GM19035 (cell line): ENCODE results near the gene UVRAG.

Experiments
- ATAC-seq: cut with Tn5 transposase; IDR thresholded peaks from one replicate; pipeline ENCODE4 v1.9.1; 2021; ENCODE audit not compliant: unreplicated experiment

UVRAG gene

DNA sequence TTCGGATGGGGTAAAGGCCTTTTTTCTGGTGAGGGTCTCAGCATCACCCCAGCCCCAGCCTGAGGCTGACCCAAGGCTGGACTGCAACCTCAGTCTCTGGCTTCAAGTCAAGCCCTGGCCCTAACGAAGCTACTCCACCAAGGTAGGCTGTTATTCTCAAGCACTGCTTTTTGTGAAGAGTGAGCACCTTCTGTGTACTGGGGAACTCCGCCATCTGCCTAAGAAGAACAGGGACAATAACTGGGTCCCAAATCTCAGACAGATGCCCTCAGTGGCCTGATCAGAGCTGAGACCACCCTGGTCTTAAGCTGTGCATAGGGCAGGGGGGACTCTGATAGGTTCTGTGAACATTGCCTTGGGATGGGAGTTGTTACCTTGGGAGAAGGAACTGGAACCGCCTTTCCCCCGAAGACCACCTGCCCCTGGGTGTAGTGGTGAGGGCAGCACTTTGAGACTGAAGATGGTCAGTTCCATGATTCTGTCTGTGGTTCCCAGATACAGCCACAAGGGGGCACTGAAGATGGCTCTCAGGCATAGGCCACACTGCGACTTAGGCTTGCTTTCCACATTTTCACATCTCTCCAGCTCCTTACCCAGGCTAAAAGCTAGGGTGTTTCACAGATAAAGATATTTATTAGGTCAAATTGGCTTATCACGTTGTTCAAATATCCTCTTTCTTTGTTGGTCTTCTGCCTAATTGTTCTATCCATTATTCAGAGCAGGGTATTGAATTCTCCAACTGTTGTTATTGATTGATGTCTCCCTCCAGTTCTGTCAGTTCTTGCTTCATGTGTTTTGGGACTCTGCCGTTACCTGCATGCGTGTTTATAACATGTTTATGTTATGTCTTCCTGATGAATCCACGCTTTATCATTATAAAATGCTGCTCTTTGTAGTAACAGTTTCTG is 11.8 kb upstream of the UVRAG start:
- peak; percentile 84 for ATAC-seq

DNA sequence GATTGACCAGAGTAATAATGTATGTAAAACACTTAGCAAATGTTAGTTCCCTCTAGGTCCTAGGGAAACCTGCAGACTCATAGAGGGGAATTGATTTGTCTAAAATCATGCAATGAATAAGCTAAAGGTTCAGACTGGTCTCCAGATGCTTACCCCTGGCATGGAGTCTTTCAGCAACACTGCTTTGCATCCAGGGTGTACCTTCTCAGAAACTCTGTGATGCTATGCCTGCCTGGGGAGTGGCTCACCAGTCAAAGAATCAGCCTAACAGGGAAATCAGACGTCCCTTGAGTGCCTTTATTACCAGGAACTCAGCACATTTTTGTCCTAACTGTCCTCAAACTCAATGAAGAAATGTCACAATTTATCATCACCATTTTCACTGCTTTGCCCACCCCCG is 5.9 kb upstream of the UVRAG start:
- ATAC-seq, result no peak

DNA sequence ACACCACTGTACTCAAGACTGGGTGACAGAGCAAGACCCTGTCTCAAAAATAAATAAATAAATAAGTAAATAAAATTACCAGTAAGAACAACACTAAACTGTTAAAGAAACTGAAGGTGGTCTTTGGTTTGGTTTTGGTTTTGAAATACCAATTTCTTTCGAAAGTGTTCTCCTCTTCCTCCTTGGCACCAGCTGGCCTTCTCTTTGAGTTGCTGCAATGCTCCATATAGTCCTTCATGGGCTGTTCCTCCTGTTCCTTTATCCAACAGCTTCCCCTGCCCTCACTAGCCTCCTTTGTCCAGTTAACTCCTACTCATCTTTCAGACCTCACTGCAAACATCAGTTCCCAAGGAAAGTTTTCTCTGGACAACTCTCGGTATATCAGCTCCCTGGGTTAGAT is 5.0 kb upstream of the UVRAG start:
- no peak for ATAC-seq

DNA sequence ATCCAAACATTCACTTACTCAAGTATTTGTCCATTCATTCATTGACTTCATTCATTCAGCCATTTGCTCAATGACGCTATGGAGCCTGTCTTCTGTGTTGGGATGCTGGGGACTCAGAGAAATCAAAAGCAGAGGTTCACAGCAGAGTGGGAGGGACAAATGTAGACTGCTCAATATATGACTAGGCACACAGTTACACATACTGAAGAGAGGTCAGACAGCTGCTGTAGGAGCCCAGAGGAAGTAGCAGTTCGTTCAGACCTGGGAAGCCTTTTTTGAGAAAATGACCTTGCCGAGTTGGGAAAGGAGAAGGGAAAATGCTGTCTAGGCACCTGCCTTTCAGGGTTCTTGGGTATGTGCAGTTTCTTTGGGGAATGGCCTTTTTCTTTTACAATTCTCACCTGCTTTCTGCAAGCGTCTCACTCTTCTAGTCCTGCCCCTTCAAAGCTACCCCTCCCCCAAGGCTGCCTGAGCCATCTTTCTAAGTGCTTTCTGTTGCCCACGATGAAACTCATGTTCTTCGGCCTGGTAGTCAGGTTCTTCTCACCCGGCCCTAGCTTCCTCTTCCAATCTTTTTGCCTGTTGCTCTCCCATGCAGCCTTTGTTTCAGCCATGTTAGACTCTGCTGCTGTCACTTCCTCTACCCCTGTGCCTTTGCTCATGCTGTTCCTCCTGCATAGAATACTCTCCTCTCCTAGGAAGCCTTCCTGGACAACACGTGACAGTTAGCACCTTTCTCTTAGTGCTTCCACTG is 4.2 kb upstream of the UVRAG start:
- peak; percentile 16 for ATAC-seq

DNA sequence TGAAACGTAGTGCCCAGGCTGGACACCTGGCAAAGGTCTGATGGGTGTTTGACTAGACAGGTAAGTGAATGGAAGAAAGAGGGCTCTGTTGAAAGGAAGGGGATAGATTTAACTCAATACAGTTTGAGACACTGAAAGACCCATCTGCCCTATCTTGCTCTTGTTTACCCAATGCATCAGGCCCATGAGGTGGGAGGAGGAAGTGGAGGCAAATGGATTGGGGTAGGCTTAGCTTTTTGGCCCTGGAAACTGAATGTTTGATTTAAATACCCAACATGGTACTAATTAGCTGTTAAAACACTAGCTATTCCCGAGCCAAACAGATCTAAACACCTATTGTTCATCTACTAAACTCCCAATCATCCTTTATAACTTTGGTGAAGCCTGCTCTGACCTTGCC is 3.5 kb upstream of the UVRAG start:
- no peak for ATAC-seq

DNA sequence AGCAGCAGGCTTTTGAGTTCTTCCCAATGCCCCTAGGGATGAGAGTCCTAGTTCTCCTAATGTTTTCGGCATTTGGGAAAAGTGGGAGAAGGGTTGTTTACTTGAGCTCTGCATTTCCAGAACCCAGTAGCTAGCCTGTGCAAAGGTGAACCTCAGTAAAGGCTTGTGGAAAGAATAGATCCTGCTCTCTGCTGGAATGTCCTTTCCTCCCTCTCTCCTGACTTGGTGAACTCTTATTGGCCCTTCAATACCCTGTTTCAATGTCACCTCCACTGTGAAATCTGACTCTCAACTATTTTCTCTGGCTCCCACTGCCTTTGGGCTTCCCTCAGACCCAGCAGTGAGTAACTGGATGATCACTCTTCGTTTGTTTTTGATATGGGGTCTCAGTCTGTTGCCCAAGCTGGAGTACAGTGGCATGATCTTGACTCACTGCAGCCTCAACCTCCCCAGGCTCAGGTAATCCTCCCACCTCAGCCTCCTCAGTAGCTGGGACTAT is 2.4 kb upstream of the UVRAG start:
- no peak for ATAC-seq

DNA sequence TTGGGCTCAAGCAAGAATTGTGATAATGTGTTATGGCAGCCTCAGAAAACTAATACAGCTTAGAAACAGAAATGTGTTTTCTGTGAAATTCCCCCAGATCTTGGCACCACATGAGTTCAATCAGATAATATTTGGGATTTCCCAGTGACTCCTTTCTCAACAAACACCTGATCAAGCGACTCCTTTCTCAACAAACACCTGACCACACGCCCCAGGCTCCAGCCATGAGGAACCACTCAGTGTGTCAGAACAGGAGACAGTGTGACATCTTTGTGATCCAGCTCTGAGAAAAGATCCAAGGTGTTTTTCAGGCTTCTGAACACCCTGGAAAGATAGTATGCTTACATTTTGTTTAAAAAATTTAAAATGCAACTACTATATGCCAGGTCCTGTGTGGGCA is 1.9 kb upstream of the UVRAG start:
- ATAC-seq, result no peak

DNA sequence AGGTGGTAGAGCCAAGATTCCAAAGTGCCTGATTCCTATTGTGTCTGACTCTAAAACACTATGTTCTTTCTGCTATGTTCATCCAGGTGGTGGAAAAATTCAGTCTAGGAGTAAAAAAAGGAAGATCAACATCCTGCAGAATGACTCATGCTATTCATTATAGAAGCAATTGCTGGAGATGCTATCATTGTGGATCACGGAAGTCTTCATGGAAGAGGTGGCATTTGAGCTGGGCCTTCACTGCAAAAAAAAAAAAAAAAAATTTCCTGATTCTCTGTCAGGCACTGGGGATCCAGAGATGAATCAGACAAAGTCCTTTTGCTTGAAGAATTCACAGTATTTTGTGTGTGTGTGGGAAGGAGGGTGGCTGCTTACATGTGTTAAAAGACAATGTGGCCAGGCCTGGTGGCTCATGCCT is 1.4 kb upstream of the UVRAG start:
- no peak for ATAC-seq

DNA sequence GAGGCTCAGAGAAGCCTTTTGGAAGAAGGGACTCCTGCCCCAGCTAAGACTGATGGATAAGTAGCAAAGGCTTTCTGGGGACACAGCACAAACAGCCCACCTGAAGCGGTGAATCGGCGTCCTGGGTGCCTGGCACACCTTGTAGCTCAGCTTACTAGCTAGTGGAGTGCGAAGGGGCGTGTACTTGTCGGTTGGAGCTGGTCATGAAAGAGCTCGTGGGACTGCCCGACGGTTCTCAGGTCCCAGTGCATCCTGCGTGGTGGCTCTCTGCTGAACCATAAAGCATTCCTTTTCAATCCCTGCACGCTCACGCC is 690 bp upstream of the UVRAG start:
- ATAC-seq, result peak; percentile 25

DNA sequence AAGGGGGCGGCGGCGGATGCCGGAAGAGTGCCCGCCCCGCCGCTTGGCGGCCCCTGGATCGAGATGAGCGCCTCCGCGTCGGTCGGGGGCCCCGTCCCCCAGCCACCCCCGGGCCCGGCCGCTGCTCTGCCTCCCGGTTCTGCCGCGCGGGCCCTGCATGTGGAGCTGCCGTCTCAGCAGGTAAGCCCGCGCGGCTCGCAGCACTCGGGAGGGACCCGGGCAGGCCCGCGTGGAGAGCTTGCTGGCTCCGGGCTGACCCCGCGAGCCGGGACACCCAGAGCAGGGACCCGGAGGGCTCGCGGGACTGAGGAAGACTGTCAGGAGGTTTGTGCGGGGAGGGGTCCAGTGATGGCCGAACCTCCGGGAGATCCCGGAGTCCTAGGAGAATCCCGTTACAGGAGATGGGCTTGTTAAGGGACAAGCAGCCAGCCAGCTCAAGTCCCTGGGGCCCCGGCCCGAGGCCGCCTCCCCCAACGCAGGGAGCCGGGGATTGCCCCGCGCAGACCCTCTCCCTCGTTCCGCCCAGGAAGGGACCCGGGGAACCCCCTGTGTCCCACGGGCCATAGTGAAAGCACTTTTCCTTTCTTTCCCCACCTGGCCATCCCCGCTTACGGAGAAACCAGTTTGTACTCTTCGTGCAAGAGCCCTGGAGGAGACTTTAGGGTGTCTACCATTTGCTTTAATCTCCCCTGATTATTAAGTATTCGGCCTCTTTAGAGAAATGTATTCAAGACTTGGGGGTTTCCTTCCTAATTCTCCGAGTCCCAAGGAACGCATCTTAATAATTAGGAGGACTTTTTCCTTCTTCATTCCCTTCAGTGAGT is 547 bp downstream of the UVRAG start:
- ATAC-seq, result peak; percentile 26

DNA sequence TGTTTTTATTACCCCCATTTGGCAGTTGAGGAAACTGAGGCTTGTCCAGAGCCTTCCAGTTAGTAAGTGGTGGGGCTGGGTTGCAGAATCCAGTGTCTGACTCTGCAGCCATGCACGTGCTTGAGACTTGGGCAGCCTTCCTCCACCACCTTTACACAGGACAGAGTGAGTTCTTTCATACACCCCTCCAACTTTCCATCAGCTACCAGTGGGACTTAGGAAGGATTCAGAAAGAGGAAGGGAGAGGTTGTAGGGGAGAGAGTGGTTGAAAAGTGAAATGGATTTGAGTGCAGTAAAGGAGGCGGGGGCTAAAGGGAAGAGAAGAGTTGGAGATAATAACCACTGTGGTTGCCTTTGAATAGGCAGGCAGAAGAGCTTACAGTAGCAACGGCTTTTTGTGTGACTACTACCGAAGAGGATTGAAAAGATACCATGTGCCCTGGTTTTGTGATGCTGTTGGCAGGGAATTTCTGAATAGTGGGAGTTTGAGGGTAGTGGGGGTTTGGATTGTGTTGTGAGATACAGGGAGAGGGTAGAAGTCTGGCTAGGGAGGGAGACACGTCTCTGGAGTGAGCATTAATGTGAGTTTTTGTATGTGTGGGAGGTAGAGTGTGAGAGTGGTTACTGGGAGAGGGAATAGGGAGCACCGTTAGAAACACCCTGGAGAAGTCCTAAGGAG is 1.7 kb downstream of the UVRAG start:
- no peak for ATAC-seq

DNA sequence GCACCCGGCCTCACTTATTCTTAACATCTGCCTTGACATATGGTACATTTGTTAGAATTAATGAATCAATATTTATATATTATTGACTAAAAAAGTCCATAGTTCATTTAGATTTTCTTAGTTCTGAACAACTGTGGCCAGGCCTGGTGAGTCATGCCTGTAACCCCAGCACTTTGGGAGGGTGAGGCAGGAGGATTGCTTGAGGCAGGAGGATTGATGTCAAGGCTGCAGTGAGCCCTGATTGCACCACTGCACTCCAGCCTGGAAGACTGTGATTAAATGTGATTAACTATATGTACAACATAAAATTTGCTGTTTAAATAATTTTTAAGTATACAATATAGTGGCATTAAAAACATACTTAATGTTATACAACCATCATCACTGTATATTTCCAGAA is 5.6 kb downstream of the UVRAG start:
- no peak for ATAC-seq

DNA sequence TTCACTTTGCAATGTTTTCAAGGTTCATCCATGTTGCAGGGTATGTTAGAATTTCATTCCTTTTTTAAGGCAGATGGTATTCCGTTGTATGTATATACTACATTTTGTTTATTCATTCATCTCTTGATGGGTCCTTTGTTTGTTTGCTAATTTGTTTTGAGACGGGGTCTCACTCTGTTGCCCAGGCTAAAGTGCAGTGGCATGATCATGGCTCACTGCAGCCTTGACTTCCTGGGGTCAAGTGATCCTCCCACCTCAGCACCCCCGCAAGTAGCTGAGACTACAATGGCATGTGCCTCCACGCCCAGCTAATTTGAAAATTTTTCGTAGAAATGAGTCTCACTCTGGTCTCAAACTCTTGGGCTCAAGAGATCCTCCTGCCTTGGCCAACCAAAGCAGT is 6.2 kb downstream of the UVRAG start:
- no peak for ATAC-seq

DNA sequence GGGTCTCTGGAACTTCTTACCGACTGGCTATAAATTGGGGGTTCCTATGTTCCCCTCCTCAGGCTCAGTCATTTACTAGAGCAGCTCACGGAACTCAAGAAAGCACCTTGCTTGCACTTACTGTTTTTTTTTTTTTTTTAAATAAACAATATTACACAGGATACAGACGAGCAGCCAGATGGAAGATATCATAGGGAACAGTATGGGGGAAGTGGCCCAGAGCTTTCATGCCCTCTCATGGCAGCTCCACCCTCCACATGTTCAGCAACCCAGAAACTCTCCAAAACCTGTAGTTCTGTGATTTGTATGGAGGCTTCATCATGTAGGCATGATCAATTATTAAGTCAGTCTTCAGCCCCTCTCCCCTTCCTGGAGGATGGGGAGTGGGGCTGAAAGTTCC is 7.5 kb downstream of the UVRAG start:
- no peak for ATAC-seq

DNA sequence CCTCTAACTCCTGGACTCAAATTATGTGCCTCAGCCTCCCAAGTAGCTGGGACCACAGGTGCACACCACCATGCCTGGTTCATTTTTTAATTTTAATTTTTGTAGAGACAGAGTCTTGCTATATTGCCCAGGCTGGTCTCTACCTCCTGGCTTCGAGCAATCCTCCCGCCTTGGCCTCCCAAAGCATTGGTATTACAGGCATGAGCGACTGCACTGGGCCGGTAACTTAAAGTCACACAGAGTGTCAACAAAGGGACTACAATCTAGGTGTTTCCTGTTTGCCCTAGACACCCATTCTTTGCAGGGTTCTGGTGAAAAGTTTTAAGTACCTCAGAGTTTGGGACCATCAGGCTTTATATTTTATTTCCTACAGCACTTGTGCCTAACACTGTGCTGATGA is 8.4 kb downstream of the UVRAG start:
- no peak for ATAC-seq

DNA sequence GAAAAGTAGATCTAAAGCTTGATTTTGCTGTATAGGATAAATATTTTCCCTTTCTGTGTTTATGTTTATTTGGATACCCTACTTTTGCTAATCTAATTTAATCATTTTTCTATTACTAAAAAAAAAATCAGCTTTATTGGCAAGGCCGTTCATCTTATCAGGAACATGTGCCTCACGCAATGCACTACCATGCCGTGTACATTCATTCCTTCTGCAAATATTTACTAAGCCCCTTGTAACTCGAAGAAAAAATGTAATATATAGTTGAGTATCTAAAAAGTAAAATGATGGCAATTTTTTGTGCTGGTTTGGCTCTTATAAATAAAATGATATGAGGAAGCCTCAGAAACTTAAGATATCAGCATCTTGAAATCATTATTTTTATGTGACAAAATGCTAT is 8.9 kb downstream of the UVRAG start:
- peak; percentile 3 for ATAC-seq

DNA sequence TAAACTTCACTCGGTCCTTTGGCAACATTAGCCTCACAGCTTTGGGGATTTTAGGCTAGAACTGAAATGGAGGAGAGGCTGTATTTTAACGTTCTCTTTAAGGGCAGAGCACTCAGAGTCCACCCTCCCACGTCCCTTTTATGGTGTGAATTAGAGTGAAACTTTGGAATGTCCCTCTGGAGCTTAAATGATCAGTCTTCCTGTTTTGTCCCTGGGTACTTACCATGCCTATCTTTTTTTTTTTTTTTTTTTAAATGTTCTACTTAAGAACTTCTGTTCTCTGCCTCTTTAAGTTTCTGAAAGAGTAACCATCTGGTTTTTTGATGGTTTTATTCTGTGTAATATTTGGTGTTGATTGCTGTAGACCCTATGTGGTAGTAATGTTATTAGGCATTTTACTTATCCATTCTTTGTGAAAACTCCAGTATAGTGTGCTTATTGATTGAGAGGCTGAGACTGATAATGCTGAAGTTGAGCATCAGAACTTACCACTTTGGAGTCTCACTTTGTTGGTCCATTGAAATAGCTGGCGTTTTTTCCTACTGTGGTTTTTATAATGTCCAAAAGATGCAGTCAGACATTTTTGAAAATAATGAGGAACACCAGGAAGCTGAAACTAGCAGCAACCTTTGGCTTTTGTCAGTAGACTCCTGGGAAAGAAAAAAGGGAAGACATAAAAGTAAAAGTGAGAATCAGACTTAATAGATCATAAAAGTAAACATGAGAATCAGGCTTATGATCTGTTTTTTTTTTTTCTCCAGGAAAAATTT is 11.6 kb downstream of the UVRAG start:
- no peak for ATAC-seq

DNA sequence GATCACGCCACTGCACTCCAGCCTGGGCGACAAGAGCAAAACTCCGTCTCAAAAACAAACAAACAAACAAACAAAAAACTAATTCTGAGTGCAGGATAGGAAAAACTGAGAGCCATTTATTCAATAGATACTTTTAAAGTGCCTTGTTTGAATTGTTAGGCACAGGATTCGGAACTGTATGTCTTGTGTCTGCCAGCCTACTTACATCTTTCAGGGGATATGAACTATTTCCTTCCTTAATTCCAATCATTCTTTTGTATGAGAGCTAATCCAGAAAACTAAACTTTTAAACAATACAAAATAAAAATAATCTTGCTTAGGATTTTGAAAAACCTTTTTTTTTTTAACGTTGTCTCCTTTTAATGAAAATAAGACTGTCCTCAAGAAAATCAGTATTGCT is 12.6 kb downstream of the UVRAG start:
- no peak for ATAC-seq

DNA sequence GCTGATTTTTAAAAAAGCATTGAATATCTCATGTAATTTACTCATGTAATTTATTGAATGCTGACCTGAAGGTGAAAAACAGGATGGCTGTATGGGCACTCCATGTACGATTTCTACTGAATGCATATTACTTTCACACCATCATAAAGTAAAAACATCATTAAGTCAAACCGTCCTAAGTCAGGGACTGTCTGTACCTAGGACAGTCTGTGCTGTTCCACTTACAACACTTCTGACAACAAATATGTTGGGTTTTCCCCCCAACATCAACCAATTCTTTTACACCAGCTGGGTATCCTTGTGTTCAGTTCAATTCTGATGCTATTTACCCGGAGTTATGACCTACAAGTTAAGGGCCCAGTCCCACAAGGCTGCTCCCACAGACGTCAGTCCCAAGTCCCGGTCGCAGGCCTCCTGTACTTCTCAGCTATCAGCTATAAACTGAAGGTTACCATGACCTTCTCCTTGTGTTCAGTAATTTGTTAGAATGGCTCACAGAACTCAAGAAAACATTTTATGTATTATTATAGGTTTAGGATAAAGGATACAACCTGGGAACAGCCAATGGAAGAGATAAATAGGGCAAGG is 17.0 kb downstream of the UVRAG start:
- no peak for ATAC-seq

DNA sequence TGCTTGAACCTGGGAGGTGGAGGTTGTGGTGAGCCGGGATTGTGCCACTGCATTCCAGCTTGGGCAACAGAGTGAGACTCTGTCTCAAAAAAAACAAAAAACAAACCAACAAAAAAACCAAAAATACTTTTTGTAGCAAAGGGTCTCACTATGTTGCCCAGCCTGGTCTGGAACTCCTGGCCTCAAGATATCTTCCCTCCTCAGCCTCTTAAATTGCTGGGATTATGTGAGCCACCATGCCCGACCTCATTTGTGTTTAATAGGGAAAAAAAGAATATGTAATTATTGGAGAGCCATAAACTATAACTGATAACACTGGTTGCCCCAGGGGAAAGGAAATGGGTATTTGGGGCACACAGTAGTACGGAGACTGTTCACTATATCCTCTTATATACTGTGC is 19.7 kb downstream of the UVRAG start:
- ATAC-seq, result no peak
